Transverse colon (tissue), 4 donors: Measurements from ENCODE around the gene SNU13. TPM values are rescaled to one million over a fixed set of nuclear protein-coding genes. Genes with fewer than 3 reads are reported as not detected.
"Not testable (repeated sequence)": the region's sequence is repeated elsewhere in the genome, so short reads cannot be mapped to it uniquely, and the experiment has no call there.

ENCODE experiments used
- DNase-seq: peaks from one replicate; pipeline ENCODE4 v3.0.0-alpha.2; 2019
- H3K27ac ChIP-seq, 4 donors: fragments of 200-600 bp; sonication (generic); 2 replicates each; pipeline ENCODE4 v1.5.1; 2016 to 2018; ENCODE audit warnings: inconsistent platforms in 4 of 4
- H3K27me3 ChIP-seq: fragments of 200-600 bp; sonication (generic); 2 replicates; pipeline ENCODE4 v1.5.1; 2017; ENCODE audit warnings: inconsistent platforms
- H3K36me3 ChIP-seq, 4 donors: fragments of 200-600 bp; sonication (generic); 2 replicates each; pipeline ENCODE4 v1.5.1; 2017 to 2019; ENCODE audit warnings: inconsistent platforms in 4 of 4
- H3K4me1 ChIP-seq, 4 donors: fragments of 200-600 bp; sonication (generic); 2 replicates each; pipeline ENCODE4 v1.5.1; 2017 to 2020; ENCODE audit warnings: inconsistent platforms in 4 of 4
- H3K4me3 ChIP-seq, 4 donors: fragments of 200-600 bp; sonication (generic); 1 replicate in 1 of 4; 2 replicates in 3 of 4; pipeline versions ENCODE4 v1.5.1 to v1.6.1; 2017 to 2019; ENCODE audit warnings: inconsistent platforms in 4 of 4
- H3K9me3 ChIP-seq, 2 donors: fragments of 200-600 bp; sonication (generic); 2 replicates each; pipeline ENCODE4 v1.5.1; 2017 to 2019; ENCODE audit warnings: inconsistent platforms in 2 of 2
- EP300 ChIP-seq: sonication (generic); formaldehyde crosslinking; IDR thresholded peaks from one replicate; pipeline ENCODE4 v1.6.1; 2017; ENCODE audit warnings: antibody characterized with exemption, low read depth
- POLR2A ChIP-seq: fragments of 450-650 bp; IDR thresholded peaks from one replicate; pipeline ENCODE4 v1.6.1; 2016; ENCODE audit warnings: antibody characterized with exemption, mild to moderate bottlenecking, moderate library complexity
- POLR2AphosphoS5 ChIP-seq, 3 donors: sonication (generic); formaldehyde crosslinking; IDR thresholded peaks; one replicate each; pipeline ENCODE4 v1.6.1; 2016; ENCODE audit warnings: antibody characterized with exemption in 3 of 3
- WGBS, 2 donors: methylation state at CpG; one replicate each; pipeline ENCODE4 v1.1.5; 2018; ENCODE audit warnings: low coverage in 1 of 2; 5-methylcytosine and 5-hydroxymethylcytosine counted together
- in situ Hi-C, 4 donors: fragments of 200-750 bp; cut with MboI; loops; one replicate each; pipeline versions ENCODE4 v1.15.0 to v1.15.1; 2017; ENCODE audit warnings: low sequenced_read_pairs in 3 of 4, low pct_ligation_motif_present in 1 of 4, low pct_unique_long_range_greater_than_20kb in 1 of 4
- intact Hi-C: fragments of 100-400 bp; cut with DNase I; formaldehyde crosslinking; loops from one replicate; pipeline ENCODE4 v1.15.1; 2023; ENCODE audit warnings: low total_unique reads
- total RNA-seq, 4 donors: library from RNA; depleted of rRNA; stranded (reverse); fragments of >200 nt; gene quantifications; one replicate each; pipeline ENCODE4 v1.1.0, GENCODE V29; 2016
- TF ChIP-seq, protein P1 (sequence below), 5 experiments: fragments of 200-600 bp in 3 of 5; fragments of 450-650 bp in 2 of 5; sonication (generic) in 3 of 5; IDR thresholded peaks; 1 replicate in 2 of 5; 2 replicates in 3 of 5; pipeline ENCODE4 v1.5.1; 2016 to 2017; ENCODE audit warnings: antibody characterized with exemption in 5 of 5, inconsistent platforms in 3 of 5, mild to moderate bottlenecking in 2 of 5, moderate library complexity in 1 of 5

SNU13 gene
- total RNA-seq, 4 donors from 2014 or later = 32.9 to 89.4 (median 58.9) TPM

DNA sequence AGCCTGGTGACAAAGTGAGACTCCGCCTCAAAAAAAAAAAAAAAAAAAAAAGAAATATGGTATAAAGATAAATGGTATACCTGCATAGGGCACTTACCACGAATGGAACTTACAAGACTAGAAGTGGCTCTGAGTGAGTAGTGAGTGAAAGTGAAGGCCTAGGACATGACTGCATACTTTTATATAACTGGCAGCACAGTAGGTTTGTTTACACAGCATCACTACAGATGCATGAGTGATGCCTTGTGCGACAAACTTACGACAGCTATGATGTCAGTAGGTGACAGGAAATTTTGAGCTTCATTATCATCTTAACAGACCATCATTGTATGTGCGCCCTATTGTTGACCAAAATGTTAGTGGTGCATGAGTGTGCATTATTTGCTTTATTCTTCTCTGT lies 49.9 kb downstream of the SNU13 start:
- Histone ChIP-seq H3K4me3 (no peak overlapping the region), H3K4me1 (peaks cover 0 to 3% (median 0%) of the 10 kb centered on the region in 4 donors), H3K27me3 (no peaks in the 10 kb centered on the region), H3K9me3 (no peaks in the 10 kb centered on the region), H3K27ac (no peak overlapping the region), H3K36me3 (peaks cover 0 to 68% (median 33%) of the 10 kb centered on the region in 4 donors)
- 78 to 93% methylated on average over 2 to 5 of the region's 5 CpGs for WGBS, 2 donors
- TF ChIP-seq POLR2A = no peak
- TF ChIP-seq, protein P1, sequence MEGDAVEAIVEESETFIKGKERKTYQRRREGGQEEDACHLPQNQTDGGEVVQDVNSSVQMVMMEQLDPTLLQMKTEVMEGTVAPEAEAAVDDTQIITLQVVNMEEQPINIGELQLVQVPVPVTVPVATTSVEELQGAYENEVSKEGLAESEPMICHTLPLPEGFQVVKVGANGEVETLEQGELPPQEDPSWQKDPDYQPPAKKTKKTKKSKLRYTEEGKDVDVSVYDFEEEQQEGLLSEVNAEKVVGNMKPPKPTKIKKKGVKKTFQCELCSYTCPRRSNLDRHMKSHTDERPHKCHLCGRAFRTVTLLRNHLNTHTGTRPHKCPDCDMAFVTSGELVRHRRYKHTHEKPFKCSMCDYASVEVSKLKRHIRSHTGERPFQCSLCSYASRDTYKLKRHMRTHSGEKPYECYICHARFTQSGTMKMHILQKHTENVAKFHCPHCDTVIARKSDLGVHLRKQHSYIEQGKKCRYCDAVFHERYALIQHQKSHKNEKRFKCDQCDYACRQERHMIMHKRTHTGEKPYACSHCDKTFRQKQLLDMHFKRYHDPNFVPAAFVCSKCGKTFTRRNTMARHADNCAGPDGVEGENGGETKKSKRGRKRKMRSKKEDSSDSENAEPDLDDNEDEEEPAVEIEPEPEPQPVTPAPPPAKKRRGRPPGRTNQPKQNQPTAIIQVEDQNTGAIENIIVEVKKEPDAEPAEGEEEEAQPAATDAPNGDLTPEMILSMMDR (IDR thresholded peaks at IDR 0.05) = no peak
- no peak for TF ChIP-seq POLR2AphosphoS5 (IDR thresholded peaks at IDR 0.05)
- TF ChIP-seq EP300 = no peak
- no peak for DNase-seq
- intact Hi-C loops (no loop called here), in situ Hi-C loops (no loop called here)

DNA sequence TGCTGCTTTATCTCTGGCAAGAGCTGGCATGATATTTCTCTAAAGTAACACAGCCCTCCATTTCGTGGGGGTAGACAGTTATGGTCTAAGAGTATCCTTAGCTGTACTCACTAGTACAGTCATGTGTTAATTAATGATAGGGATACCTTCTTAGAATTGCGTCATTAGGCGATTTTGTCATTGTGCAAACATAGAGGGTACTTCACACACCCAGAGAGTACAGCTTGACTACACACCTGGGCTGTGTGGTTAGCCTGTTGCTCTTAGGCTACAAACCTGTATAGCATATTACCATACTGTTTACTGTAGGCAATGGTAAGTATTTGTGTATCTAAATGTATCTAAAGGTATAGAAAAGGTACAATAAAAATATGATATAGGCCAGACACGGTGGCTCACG lies 50.5 kb downstream of the SNU13 start:
- Histone ChIP-seq H3K27me3 (no peaks in the 10 kb centered on the region), H3K36me3 (peaks cover 0 to 65% (median 33%) of the 10 kb centered on the region in 4 donors), H3K27ac (no peak overlapping the region), H3K4me3 (no peak overlapping the region), H3K9me3 (no peaks in the 10 kb centered on the region), H3K4me1 (peaks cover 0 to 3% (median 0%) of the 10 kb centered on the region in 4 donors)
- intact Hi-C loops (no loop called here), in situ Hi-C loops (no loop called here)
- TF ChIP-seq, protein P1 (IDR thresholded peaks at IDR 0.05) = no peak
- TF ChIP-seq EP300 (no peak), POLR2A (no peak), POLR2AphosphoS5 (IDR thresholded peaks at IDR 0.05) (no peak)
- WGBS, 2 donors = 83 to 96% methylated on average over 5 of the region's 5 CpGs
- DNase-seq = no peak

DNA sequence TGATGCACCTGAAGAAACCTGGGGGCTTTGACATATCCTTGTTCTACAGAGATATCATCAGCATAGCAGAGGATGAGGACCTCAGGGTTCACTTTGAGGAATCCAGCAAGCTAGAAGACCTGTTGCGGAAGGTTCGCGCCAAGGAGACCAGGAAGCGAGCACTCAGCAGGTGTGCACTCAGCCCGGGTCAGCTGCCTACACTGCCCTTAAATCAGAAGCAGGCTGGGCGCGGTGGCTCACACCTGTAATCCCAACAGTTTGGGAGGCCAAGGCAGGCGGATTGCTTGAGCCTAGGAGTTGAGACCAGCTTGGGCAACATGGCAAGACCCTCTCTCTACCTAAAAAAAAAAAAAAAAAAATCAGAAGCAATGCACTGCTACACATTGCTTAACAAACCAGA lies 51.0 kb downstream of the SNU13 start:
- in situ Hi-C loops, intact Hi-C loops, H3K4me1 ChIP-seq, DNase-seq, H3K27me3 ChIP-seq, H3K4me3 ChIP-seq, H3K27ac ChIP-seq, H3K9me3 ChIP-seq: not testable (repeated sequence)
- peaks cover 0 to 62% (median 32%) of the 10 kb centered on the region in 4 donors for H3K36me3 ChIP-seq
- WGBS, 2 donors = 97% methylated on average over 8 of the region's 8 CpGs; no CpG with 5 or more reads in 1 of the 2 donors

DNA sequence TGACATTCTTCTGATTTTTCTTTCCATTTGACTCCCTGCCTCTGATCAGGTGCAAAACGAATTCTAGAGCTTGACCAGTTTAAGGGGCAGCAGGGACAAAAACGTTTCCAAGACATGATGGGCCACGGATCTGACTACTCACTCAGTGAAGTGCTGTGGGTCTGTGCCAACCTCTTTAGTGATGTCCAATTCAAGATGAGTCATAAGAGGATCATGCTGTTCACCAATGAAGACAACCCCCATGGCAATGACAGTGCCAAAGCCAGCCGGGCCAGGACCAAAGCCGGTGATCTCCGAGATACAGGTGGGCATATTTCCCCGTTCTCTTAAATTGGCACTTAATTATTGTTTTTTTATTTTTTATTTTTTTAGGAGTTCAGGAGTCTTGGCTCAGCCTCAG lies 52.2 kb downstream of the SNU13 start:
- no peaks in the 10 kb centered on the region for H3K9me3 ChIP-seq
- H3K27ac ChIP-seq = peak overlapping the region in 1 of 4 donors; percentile 11
- H3K27me3 ChIP-seq = no peaks in the 10 kb centered on the region
- intact Hi-C loops (no loop called here), in situ Hi-C loops (no loop called here)
- H3K36me3 ChIP-seq = peaks cover 0 to 53% (median 26%) of the 10 kb centered on the region in 4 donors
- TF ChIP-seq POLR2A (no peak), EP300 (no peak), POLR2AphosphoS5 (IDR thresholded peaks at IDR 0.05) (no peak)
- TF ChIP-seq, protein P1 (IDR thresholded peaks at IDR 0.05) = no peak
- DNase-seq = no peak
- H3K4me1 ChIP-seq = peaks cover 0 to 3% (median 0%) of the 10 kb centered on the region in 4 donors
- no peak overlapping the region for H3K4me3 ChIP-seq
- 75 to 80% methylated on average over 5 to 7 of the region's 7 CpGs for WGBS, 2 donors

DNA sequence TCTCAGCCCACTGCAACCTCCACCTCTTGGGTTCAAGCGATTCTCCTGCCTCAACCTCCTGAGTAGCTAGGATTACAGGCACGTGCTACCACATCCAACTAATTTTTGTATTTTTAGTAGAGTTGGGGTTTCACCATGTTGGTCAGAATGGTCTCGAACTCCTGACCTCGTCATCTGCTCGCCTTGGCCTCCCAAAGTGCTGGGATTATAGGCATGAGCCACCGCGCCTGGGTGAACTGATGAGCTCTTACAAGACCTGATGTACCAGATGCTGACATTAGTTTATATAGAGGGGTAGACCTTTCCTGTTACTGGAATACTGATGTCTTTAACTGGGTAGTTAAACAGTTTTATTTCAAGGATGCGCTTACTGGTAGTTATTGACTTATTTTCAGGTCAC lies 54.1 kb downstream of the SNU13 start:
- H3K4me1 ChIP-seq, H3K9me3 ChIP-seq, intact Hi-C loops, H3K27me3 ChIP-seq, DNase-seq, H3K27ac ChIP-seq, in situ Hi-C loops, H3K4me3 ChIP-seq: not testable (repeated sequence)
- H3K36me3 ChIP-seq = peaks cover 0 to 48% (median 24%) of the 10 kb centered on the region in 4 donors
- WGBS, 2 donors = 94 to 100% methylated on average over 2 to 8 of the region's 8 CpGs

DNA sequence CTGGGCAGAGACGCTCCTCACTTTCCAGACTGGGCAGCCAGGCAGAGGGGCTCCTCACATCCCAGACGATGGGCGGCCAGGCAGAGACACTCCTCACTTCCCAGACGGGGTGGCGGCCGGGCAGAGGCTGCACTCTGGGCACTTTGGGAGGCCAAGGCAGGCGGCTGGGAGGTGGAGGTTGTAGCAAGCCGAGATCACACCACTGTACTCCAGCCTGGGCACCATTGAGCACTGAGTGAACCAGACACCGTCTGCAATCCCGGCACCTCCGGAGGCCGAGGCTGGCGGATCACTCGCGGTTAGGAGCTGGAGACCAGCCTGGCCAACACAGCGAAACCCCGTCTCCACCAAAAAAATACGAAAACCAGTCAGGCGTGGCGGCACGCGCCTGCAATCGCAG lies 57.1 kb downstream of the SNU13 start:
- intact Hi-C loops, H3K4me3 ChIP-seq, H3K4me1 ChIP-seq, in situ Hi-C loops, H3K9me3 ChIP-seq, H3K27me3 ChIP-seq, DNase-seq, H3K27ac ChIP-seq: not testable (repeated sequence)
- peaks cover 0 to 60% (median 28%) of the 10 kb centered on the region in 4 donors for H3K36me3 ChIP-seq
- WGBS, 2 donors = 100% methylated on average over 8 of the region's 23 CpGs; no CpG with 5 or more reads in 1 of the 2 donors

DNA sequence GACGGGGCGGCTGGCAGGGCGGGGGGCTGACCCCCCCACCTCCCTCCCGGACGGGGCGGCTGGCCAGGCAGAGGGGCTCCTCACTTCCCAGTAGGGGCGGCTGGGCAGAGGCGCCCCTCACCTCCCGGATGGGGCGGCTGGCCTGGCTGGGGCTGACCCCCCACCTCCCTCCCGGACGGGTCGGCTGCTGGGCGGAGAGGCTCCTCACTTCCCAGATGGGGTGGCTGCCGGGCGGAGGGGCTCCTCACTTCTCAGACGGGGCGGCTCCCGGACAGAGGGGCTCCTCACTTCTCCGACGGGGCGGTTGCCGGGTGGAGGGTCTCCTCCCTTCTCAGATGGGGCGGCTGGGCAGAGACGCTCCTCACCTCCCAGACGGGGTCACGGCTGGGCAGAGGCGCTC lies 57.6 kb downstream of the SNU13 start:
- H3K4me3 ChIP-seq, H3K27ac ChIP-seq, H3K4me1 ChIP-seq, intact Hi-C loops, in situ Hi-C loops, H3K27me3 ChIP-seq, DNase-seq, H3K9me3 ChIP-seq: not testable (repeated sequence)
- H3K36me3 ChIP-seq = peaks cover 0 to 60% (median 28%) of the 10 kb centered on the region in 4 donors
- no CpG with 5 or more reads among the region's 28 CpGs for WGBS, 2 donors
